ENCODE data around the gene CERS3.
"Not testable (repeated sequence)": the region's sequence is repeated elsewhere in the genome, so short reads cannot be mapped to it uniquely, and the experiment has no call there.

The CERS3 gene

GRCh38 chr15:100464888-100465287, 63.9 kb downstream of the CERS3 start:
- no peak for DNase-seq (ENCODE audit: low spot score)

GRCh38 chr15:100464256-100464655, 64.5 kb downstream of the CERS3 start:
- DNase-seq (ENCODE audit: low spot score), result no peak

GRCh38 chr15:100463515-100463914, 65.2 kb downstream of the CERS3 start:
- no peak for DNase-seq (ENCODE audit: low spot score)

GRCh38 chr15:100461049-100461448, 67.7 kb downstream of the CERS3 start:
- no peak for DNase-seq (ENCODE audit: low spot score)

- DNase-seq (ENCODE audit: low spot score), result peak; percentile 13
These were observed 71.5 kb downstream of the CERS3 start for GRCh38 chr15:100457201-100457600.

GRCh38 chr15:100454148-100454547, 74.6 kb downstream of the CERS3 start:
- DNase-seq (ENCODE audit: low spot score), result no peak

GRCh38 chr15:100448481-100448880, 80.3 kb downstream of the CERS3 start:
- DNase-seq (ENCODE audit: low spot score), result no peak

- DNase-seq (ENCODE audit: low spot score), result not testable (repeated sequence)
These were observed 87.7 kb downstream of the CERS3 start for GRCh38 chr15:100441063-100441462.

- no peak for DNase-seq (ENCODE audit: low spot score)
These were observed 89.2 kb downstream of the CERS3 start for GRCh38 chr15:100439514-100439913.

- peak; percentile 67 for DNase-seq (ENCODE audit: low spot score)
These were observed 90.2 kb downstream of the CERS3 start for GRCh38 chr15:100438570-100438969.

- DNase-seq (ENCODE audit: low spot score), result no peak
These were observed 91.5 kb downstream of the CERS3 start for GRCh38 chr15:100437261-100437660.

- no peak for DNase-seq (ENCODE audit: low spot score)
These were observed 94.2 kb downstream of the CERS3 start for GRCh38 chr15:100434561-100434960.

- DNase-seq (ENCODE audit: low spot score), result no peak
These were observed 94.7 kb downstream of the CERS3 start for GRCh38 chr15:100434038-100434437.

- no peak for DNase-seq (ENCODE audit: low spot score)
These were observed 95.4 kb downstream of the CERS3 start for GRCh38 chr15:100433304-100433703.

GRCh38 chr15:100430411-100430810, 98.3 kb downstream of the CERS3 start:
- no peak for DNase-seq (ENCODE audit: low spot score)

- DNase-seq (ENCODE audit: low spot score), result no peak
These were observed 99.5 kb downstream of the CERS3 start for GRCh38 chr15:100429116-100429728.

GRCh38 chr15:100426937-100427336, 101.8 kb downstream of the CERS3 start:
- no peak for DNase-seq (ENCODE audit: low spot score)

GRCh38 chr15:100405179-100405578, 123.6 kb downstream of the CERS3 start:
- no peak for DNase-seq (ENCODE audit: low spot score)

- DNase-seq (ENCODE audit: low spot score), result no peak
These were observed 127.8 kb downstream of the CERS3 start for GRCh38 chr15:100400996-100401395.

GRCh38 chr15:100394736-100395440, 133.9 kb downstream of the CERS3 start:
- no peak for DNase-seq (ENCODE audit: low spot score)

GRCh38 chr15:100393008-100393407, 135.7 kb downstream of the CERS3 start:
- DNase-seq (ENCODE audit: low spot score), result no peak

- no peak for DNase-seq (ENCODE audit: low spot score)
These were observed 143.3 kb downstream of the CERS3 start for GRCh38 chr15:100385300-100386050.

GRCh38 chr15:100384108-100384410, 144.7 kb downstream of the CERS3 start:
- no peak for DNase-seq (ENCODE audit: low spot score)

Data from kidney tubule cell (primary cell).